DOHH2 (cell line): ENCODE data around the gene LARGE1.

Source experiments
- EZH2phosphoT487 ChIP-seq: fragments of 200-600 bp; sonication (generic); IDR thresholded peaks from 2 replicates; pipeline ENCODE4 v1.6.1; 2017; ENCODE audit warnings: borderline replicate concordance, mild to moderate bottlenecking, antibody characterized with exemption, low read length, moderate library complexity, mixed read lengths
- TF ChIP-seq, protein P1 (sequence below): fragments of 200-600 bp; sonication (generic); IDR thresholded peaks from one replicate; pipeline ENCODE4 v1.5.1; 2014; ENCODE audit warnings: antibody characterized with exemption, mild to moderate bottlenecking, low read depth, low read length; ENCODE audit not compliant: poor library complexity, severe bottlenecking

- no peak for TF ChIP-seq EZH2phosphoT487
- TF ChIP-seq, protein P1, sequence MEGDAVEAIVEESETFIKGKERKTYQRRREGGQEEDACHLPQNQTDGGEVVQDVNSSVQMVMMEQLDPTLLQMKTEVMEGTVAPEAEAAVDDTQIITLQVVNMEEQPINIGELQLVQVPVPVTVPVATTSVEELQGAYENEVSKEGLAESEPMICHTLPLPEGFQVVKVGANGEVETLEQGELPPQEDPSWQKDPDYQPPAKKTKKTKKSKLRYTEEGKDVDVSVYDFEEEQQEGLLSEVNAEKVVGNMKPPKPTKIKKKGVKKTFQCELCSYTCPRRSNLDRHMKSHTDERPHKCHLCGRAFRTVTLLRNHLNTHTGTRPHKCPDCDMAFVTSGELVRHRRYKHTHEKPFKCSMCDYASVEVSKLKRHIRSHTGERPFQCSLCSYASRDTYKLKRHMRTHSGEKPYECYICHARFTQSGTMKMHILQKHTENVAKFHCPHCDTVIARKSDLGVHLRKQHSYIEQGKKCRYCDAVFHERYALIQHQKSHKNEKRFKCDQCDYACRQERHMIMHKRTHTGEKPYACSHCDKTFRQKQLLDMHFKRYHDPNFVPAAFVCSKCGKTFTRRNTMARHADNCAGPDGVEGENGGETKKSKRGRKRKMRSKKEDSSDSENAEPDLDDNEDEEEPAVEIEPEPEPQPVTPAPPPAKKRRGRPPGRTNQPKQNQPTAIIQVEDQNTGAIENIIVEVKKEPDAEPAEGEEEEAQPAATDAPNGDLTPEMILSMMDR: no peak
Measured at GRCh38 chr22:33271390-33272161, 648.7 kb downstream of the LARGE1 start.
